HCT116 (cell line): ENCODE measurements around the gene ESD.

Experiments
- CEBPB ChIP-seq: IDR thresholded peaks from 2 replicates; pipeline ENCODE4 v1.6.1; 2012; ENCODE audit warnings: low read depth
- CTCF ChIP-seq, 3 experiments: fragments of 200-600 bp in 1 of 3; sonication (generic) in 1 of 3; IDR thresholded peaks in 2 of 3; conservative IDR thresholded peaks in 1 of 3; 2 replicates each; pipeline ENCODE4 v1.5.1; 2012 to 2017; ENCODE audit warnings: low read depth in 2 of 3, low read length in 2 of 3, antibody characterized with exemption in 1 of 3, borderline replicate concordance in 1 of 3, control low read depth in 1 of 3, mild to moderate bottlenecking in 1 of 3, mixed read lengths in 1 of 3, mixed run types in 1 of 3, moderate library complexity in 1 of 3; ENCODE audit not compliant: insufficient read depth in 1 of 3
- EZH2 ChIP-seq: fragments of 200-600 bp; sonication (generic); IDR thresholded peaks from 2 replicates; pipeline ENCODE4 v1.6.1; 2017; ENCODE audit warnings: antibody characterized with exemption, mixed run types
- EZH2phosphoT487 ChIP-seq: fragments of 200-600 bp; IDR thresholded peaks from 2 replicates; pipeline ENCODE4 v1.6.1; 2018; ENCODE audit warnings: antibody characterized with exemption, borderline replicate concordance
- POLR2A ChIP-seq: IDR thresholded peaks from 2 replicates; pipeline ENCODE4 v1.7.0; 2011; ENCODE audit warnings: borderline replicate concordance; ENCODE audit not compliant: insufficient read depth, insufficient read length; ENCODE audit errors: extremely low read depth
- POLR2AphosphoS5 ChIP-seq: IDR thresholded peaks from 2 replicates; pipeline ENCODE4 v1.6.1; 2011; ENCODE audit warnings: mild to moderate bottlenecking, low read depth, low read length, moderate library complexity
- SIN3A ChIP-seq: IDR thresholded peaks from 2 replicates; pipeline ENCODE4 v1.6.1; 2012; ENCODE audit warnings: low read depth
- TCF7L2 ChIP-seq: IDR thresholded peaks from 2 replicates; pipeline ENCODE4 v1.7.0; 2011; ENCODE audit warnings: borderline replicate concordance, inconsistent platforms; ENCODE audit not compliant: insufficient read depth, insufficient read length; ENCODE audit errors: extremely low read depth
- TF ChIP-seq, protein P1 (sequence below): IDR thresholded peaks from 2 replicates; pipeline ENCODE4 v1.6.1; 2012; ENCODE audit warnings: low read depth
- TF ChIP-seq, protein P2 (sequence below): IDR thresholded peaks from 2 replicates; pipeline ENCODE4 v1.6.1; 2011; ENCODE audit warnings: mild to moderate bottlenecking, low read length, moderate library complexity; ENCODE audit not compliant: insufficient replicate concordance; ENCODE audit errors: extremely low read depth
- TF ChIP-seq, protein P3 (sequence below): IDR thresholded peaks from 2 replicates; pipeline ENCODE4 v1.6.1; 2012

DNA sequence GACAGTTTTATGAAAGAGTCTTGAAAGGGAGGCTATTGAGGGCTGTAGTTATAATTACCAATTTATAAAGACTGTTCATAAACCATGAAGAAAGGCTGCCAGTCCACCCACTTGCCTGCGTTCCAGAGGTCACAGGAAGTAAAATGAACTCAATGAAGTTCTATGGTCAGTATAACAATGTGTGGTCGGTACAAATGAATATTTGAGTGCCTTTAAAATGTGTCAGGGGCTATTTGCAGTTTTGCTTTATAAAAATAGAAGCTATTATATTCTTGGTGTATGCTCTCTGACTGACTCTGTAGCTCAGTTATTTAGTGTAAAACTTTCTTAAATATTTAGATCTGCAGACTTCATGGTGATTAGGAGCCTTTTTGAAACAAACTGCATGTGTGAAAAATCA is 47.0 kb downstream of the ESD start:
- TF ChIP-seq, protein P1, sequence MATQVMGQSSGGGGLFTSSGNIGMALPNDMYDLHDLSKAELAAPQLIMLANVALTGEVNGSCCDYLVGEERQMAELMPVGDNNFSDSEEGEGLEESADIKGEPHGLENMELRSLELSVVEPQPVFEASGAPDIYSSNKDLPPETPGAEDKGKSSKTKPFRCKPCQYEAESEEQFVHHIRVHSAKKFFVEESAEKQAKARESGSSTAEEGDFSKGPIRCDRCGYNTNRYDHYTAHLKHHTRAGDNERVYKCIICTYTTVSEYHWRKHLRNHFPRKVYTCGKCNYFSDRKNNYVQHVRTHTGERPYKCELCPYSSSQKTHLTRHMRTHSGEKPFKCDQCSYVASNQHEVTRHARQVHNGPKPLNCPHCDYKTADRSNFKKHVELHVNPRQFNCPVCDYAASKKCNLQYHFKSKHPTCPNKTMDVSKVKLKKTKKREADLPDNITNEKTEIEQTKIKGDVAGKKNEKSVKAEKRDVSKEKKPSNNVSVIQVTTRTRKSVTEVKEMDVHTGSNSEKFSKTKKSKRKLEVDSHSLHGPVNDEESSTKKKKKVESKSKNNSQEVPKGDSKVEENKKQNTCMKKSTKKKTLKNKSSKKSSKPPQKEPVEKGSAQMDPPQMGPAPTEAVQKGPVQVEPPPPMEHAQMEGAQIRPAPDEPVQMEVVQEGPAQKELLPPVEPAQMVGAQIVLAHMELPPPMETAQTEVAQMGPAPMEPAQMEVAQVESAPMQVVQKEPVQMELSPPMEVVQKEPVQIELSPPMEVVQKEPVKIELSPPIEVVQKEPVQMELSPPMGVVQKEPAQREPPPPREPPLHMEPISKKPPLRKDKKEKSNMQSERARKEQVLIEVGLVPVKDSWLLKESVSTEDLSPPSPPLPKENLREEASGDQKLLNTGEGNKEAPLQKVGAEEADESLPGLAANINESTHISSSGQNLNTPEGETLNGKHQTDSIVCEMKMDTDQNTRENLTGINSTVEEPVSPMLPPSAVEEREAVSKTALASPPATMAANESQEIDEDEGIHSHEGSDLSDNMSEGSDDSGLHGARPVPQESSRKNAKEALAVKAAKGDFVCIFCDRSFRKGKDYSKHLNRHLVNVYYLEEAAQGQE: no peak
- TF ChIP-seq CTCF (IDR thresholded peaks at IDR 0.05 in 2 of 3, conservative IDR thresholded peaks at IDR 0.05 in 1 of 3; ENCODE audit: borderline replicate concordance in 1 of 3, insufficient read depth in 1 of 3, low read depth in 2 of 3, low read length in 2 of 3) (no peak), POLR2A (no peak), SIN3A (no peak), EZH2phosphoT487 (no peak), CEBPB (no peak), POLR2AphosphoS5 (no peak), TCF7L2 (no peak), EZH2 (no peak)
- TF ChIP-seq, protein P2, sequence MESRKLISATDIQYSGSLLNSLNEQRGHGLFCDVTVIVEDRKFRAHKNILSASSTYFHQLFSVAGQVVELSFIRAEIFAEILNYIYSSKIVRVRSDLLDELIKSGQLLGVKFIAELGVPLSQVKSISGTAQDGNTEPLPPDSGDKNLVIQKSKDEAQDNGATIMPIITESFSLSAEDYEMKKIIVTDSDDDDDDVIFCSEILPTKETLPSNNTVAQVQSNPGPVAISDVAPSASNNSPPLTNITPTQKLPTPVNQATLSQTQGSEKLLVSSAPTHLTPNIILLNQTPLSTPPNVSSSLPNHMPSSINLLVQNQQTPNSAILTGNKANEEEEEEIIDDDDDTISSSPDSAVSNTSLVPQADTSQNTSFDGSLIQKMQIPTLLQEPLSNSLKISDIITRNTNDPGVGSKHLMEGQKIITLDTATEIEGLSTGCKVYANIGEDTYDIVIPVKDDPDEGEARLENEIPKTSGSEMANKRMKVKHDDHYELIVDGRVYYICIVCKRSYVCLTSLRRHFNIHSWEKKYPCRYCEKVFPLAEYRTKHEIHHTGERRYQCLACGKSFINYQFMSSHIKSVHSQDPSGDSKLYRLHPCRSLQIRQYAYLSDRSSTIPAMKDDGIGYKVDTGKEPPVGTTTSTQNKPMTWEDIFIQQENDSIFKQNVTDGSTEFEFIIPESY: no peak
- TF ChIP-seq, protein P3, sequence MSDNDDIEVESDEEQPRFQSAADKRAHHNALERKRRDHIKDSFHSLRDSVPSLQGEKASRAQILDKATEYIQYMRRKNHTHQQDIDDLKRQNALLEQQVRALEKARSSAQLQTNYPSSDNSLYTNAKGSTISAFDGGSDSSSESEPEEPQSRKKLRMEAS: no peak
